ENCODE data around the gene RASEF.

DNA sequence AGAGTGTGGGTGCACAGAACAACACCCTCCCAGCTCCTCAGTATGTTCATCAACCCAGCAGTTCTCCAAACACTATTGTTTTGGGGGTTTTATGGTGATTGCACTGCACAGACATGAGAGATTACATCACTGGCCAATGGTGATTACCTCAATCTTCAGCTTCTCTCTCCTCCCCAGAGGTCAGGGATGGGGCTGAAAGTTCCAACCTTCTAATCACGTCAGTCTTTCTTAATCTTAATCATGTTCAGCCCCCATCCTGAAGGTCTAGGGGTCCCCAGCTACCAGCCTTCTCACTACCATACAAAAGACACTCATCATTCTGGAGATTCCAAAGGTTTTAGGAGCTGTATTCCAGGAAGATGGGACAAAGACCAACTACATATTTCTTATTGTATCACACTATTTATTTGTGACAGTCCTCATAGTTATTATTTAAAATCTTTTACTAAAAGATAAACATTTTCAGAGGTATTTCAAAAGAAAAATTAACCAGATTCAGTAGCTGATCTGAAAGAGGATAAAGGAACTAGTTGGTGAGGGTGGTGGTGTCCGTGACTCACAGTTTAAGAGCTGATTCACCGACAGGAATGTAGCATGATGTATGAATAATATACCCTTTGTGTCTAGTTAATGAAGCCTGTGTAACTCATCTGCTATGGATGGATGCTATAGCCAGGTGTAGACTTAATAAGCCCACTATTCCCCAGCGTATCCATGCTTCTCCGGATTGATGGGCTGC is 35.6 kb downstream of the RASEF start:
- TF ChIP-seq TARDBP (IDR thresholded peaks at IDR 0.05) (no peak), SUZ12 (IDR thresholded peaks at IDR 0.05) (no peak), FOXA1 (IDR thresholded peaks at IDR 0.05) (no peak), PKNOX1 (IDR thresholded peaks at IDR 0.05) (no peak)

Measured in HEK293T (cell line).